HL-60 (cell line): ENCODE data around the gene TSEN34.
"Not testable (repeated sequence)": the region's sequence is repeated elsewhere in the genome, so short reads cannot be mapped to it uniquely, and the experiment has no call there.

Source experiments
- CTCF ChIP-seq: IDR thresholded peaks from one replicate; pipeline ENCODE4 v1.5.1; 2011; ENCODE audit warnings: low read length, control low read depth, inconsistent platforms; ENCODE audit not compliant: insufficient read depth
- GABPA ChIP-seq: IDR thresholded peaks from 2 replicates; pipeline ENCODE4 v1.6.1; 2012; ENCODE audit warnings: low read depth
- POLR2AphosphoS5 ChIP-seq: IDR thresholded peaks from 2 replicates; pipeline ENCODE4 v1.6.1; 2012; ENCODE audit warnings: low read depth
- REST ChIP-seq: IDR thresholded peaks from 2 replicates; pipeline ENCODE4 v1.6.1; 2012; ENCODE audit warnings: low read depth; ENCODE audit not compliant: insufficient replicate concordance

- not testable (repeated sequence) for TF ChIP-seq CTCF, POLR2AphosphoS5, GABPA, REST
Measured at GRCh38 chr19:54214217-54214616, 23.1 kb downstream of the TSEN34 start.
